Measurements from ENCODE around the gene PHLDB2. TPM values are rescaled to one million over a fixed set of nuclear protein-coding genes. Genes with fewer than 3 reads are reported as not detected.

Gene PHLDB2
- polyA plus RNA-seq, 1 experiment: 15.9 TPM

DNA sequence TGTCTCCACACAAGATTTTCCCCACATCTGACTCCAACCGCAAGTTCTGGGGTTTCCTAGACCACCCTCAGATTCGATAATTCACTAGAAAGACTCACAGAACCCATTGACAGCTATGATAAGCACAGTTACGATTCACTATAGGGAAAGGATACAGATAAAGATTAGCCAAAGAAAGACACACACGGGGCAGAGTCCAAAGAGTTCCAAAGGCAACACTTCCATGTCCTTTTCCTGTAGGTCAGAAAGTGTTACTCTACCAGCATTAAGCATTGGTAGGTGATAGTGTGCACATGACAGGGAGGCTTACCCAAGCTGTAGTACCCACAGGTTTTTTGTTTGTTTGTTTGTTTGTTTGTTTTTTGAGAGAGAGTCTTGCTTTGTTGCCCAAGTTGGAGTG lies 48.1 kb downstream of the PHLDB2 start:
- no peak overlapping the region for H3K4me3 ChIP-seq (ENCODE audit: low read depth, low read length)
- ChIA-PET POLR2A (no interaction called here), CTCF (no interaction called here)
- no peaks in the 10 kb centered on the region for H3K9me3 ChIP-seq (ENCODE audit: control insufficient read depth, insufficient read depth, low read length)
- H3K27ac ChIP-seq (ENCODE audit: low read depth, low read length): no peak overlapping the region
- DNase-seq (ENCODE audit: low read depth, low spot score): no peak
- no peaks in the 10 kb centered on the region for H3K27me3 ChIP-seq (ENCODE audit: control insufficient read depth, insufficient read depth, low read length)
- TF ChIP-seq, protein P1, sequence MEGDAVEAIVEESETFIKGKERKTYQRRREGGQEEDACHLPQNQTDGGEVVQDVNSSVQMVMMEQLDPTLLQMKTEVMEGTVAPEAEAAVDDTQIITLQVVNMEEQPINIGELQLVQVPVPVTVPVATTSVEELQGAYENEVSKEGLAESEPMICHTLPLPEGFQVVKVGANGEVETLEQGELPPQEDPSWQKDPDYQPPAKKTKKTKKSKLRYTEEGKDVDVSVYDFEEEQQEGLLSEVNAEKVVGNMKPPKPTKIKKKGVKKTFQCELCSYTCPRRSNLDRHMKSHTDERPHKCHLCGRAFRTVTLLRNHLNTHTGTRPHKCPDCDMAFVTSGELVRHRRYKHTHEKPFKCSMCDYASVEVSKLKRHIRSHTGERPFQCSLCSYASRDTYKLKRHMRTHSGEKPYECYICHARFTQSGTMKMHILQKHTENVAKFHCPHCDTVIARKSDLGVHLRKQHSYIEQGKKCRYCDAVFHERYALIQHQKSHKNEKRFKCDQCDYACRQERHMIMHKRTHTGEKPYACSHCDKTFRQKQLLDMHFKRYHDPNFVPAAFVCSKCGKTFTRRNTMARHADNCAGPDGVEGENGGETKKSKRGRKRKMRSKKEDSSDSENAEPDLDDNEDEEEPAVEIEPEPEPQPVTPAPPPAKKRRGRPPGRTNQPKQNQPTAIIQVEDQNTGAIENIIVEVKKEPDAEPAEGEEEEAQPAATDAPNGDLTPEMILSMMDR (IDR thresholded peaks at IDR 0.05; ENCODE audit: low read depth, low read length): no peak

DNA sequence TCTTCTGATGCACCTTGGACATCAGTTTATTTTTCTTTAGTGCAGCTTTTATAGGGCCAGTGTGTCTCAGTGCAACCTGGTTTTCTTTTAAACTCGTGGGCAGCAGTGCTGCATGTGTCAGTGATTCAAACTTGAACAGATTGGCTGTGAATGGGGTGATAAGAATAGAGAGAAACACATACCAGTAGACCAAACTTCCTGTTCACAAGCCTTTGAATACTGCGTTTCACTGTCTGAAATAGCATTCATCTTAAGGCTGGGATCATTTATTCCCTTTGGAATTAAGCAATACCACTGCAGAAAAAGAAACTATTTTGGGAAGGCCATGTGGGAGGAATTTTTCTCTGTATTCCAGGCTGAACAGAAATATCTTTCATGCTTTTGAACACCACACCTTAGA lies 51.7 kb downstream of the PHLDB2 start:
- CTCF ChIA-PET: interaction anchor here (1.3 kb wide), 1 partner anchor 133 kb away, joined by 3 read pairs; no protein-coding TSS in a partner anchor

DNA sequence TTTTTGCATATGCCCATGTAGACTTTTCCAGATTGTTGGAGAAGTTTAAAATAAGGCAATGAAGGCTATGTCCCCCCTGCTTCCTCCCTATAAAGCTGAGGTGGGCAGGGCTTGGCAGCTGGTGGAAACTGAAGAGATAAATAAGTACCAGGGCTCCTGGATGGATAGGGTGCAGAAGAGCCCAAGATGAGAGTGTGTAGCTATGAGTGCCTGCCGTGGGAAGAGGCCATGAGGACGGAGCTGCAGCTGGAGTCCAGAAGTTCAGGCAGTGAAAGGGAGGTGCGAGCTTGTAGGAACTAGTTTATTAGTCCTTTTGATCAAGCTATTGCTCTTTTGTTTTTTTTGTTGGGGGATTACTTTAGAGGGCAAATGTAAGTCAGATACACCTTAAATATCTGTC lies 52.4 kb downstream of the PHLDB2 start:
- no peak for DNase-seq (ENCODE audit: low read depth, low spot score)
- ChIA-PET POLR2A (interaction anchor here (0.6 kb wide), 1 partner anchor 18 kb away, joined by 8 read pairs; no protein-coding TSS in a partner anchor), CTCF (interaction anchor here (0.5 to 1.7 kb wide), 6 partner anchors 16 to 334 kb away, joined by 3 to 7 read pairs (median 6); no protein-coding TSS in a partner anchor)
- TF ChIP-seq, protein P1 (IDR thresholded peaks at IDR 0.05; ENCODE audit: low read depth, low read length): no peak
- no peaks in the 10 kb centered on the region for H3K27me3 ChIP-seq (ENCODE audit: control insufficient read depth, insufficient read depth, low read length)
- H3K9me3 ChIP-seq (ENCODE audit: control insufficient read depth, insufficient read depth, low read length): no peaks in the 10 kb centered on the region
- no peak overlapping the region for H3K27ac ChIP-seq (ENCODE audit: low read depth, low read length)
- H3K4me3 ChIP-seq (ENCODE audit: low read depth, low read length): no peak overlapping the region

More for the DNA sequence above, 51.7 kb downstream of the PHLDB2 start:
- no peak for DNase-seq (ENCODE audit: low read depth, low spot score)
- H3K27ac ChIP-seq (ENCODE audit: low read depth, low read length): no peak overlapping the region
- TF ChIP-seq, protein P1 (IDR thresholded peaks at IDR 0.05; ENCODE audit: low read depth, low read length): no peak
- H3K27me3 ChIP-seq (ENCODE audit: control insufficient read depth, insufficient read depth, low read length): no peaks in the 10 kb centered on the region
- H3K4me3 ChIP-seq (ENCODE audit: low read depth, low read length): no peak overlapping the region
- POLR2A ChIA-PET: no interaction called here
- no peaks in the 10 kb centered on the region for H3K9me3 ChIP-seq (ENCODE audit: control insufficient read depth, insufficient read depth, low read length)

DNA sequence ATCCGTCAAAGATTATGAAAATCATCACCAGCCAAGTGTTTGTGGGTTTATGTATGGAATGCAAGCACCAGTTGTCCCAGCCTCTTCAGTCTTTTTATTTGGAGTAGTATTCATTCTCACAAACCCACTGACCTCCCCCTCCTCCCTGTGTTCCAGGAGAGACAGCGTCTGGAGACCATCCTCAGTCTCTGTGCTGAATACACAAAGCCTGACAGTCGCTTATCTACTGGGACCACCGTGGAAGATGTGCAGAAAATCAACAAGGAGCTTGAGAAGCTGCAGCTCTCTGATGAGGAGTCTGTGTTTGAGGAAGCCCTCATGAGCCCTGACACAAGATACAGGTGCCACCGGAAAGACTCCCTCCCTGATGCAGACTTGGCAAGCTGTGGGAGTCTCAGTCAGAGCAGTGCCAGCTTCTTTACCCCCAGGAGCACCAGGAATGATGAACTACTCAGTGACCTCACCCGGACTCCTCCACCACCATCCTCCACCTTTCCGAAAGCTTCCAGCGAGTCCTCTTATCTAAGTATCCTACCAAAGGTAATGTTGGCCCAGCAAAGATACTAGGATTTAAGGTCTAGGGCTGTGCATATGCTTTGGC lies 54.2 kb downstream of the PHLDB2 start:
- CTCF ChIA-PET: interaction anchor here (1.3 to 1.7 kb wide), 2 partner anchors 18 to 49 kb away, joined by 3 to 6 read pairs; no protein-coding TSS in a partner anchor
- POLR2A ChIA-PET: no interaction called here
- no peak overlapping the region for H3K27ac ChIP-seq (ENCODE audit: low read depth, low read length)
- no peak for DNase-seq (ENCODE audit: low read depth, low spot score)
- TF ChIP-seq, protein P1 (IDR thresholded peaks at IDR 0.05; ENCODE audit: low read depth, low read length): no peak
- no peak overlapping the region for H3K4me3 ChIP-seq (ENCODE audit: low read depth, low read length)
- H3K9me3 ChIP-seq (ENCODE audit: control insufficient read depth, insufficient read depth, low read length): no peaks in the 10 kb centered on the region
- no peaks in the 10 kb centered on the region for H3K27me3 ChIP-seq (ENCODE audit: control insufficient read depth, insufficient read depth, low read length)

DNA sequence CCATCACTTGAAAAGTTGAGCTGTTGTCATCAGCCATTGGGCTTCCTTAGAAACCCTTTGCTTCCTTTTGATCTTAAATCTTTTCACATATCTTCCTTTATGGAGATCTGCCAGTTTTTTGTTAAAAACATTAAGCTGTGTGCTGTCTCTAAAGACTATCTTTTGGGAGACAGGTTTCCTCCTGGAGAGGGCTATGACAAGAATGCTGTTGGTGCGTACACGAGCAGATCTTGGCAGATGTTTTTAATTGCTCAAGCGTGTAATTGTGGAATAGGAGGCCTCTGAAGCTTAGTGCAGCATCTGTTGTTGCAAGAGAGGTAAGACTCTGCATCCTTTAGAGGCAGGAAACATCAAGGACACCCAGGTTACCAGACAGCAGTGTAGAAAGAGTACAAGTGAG lies 56.8 kb downstream of the PHLDB2 start:
- ChIA-PET POLR2A (no interaction called here), CTCF (interaction anchor here (0.9 kb wide), 1 partner anchor 200 kb away, joined by 3 read pairs; no protein-coding TSS in a partner anchor)
- Histone ChIP-seq H3K27me3 (ENCODE audit: control insufficient read depth, insufficient read depth, low read length) (no peaks in the 10 kb centered on the region), H3K4me3 (ENCODE audit: low read depth, low read length) (no peak overlapping the region), H3K27ac (ENCODE audit: low read depth, low read length) (no peak overlapping the region), H3K9me3 (ENCODE audit: control insufficient read depth, insufficient read depth, low read length) (no peaks in the 10 kb centered on the region)
- no peak for DNase-seq (ENCODE audit: low read depth, low spot score)
- TF ChIP-seq, protein P1 (IDR thresholded peaks at IDR 0.05; ENCODE audit: low read depth, low read length): no peak
